Small intestine (tissue), 7 donors: Measurements from ENCODE around the gene SAXO1. TPM values are rescaled to one million over a fixed set of nuclear protein-coding genes. Genes with fewer than 3 reads are reported as not detected.

Experiments used
- DNase-seq, 2 donors: peaks; one replicate each; pipeline versions ENCODE4 v3.0.0 to v3.0.0-alpha.2; 2013
- FAIRE-seq: peaks from 2 replicates; lab custom pipeline; 2012; peaks lifted over from hg19 to GRCh38; lab: Jason Lieb, UNC
- H3K27ac ChIP-seq, 3 donors: one replicate each; pipeline ENCODE4 v1.5.1; 2013; ENCODE audit warnings: low read length in 2 of 3, mild to moderate bottlenecking in 2 of 3, control low read depth in 1 of 3, inconsistent platforms in 1 of 3, low read depth in 1 of 3, moderate library complexity in 1 of 3
- H3K27me3 ChIP-seq, 3 donors: one replicate each; pipeline ENCODE4 v1.6.1; 2013; ENCODE audit warnings: low read length in 3 of 3, inconsistent platforms in 1 of 3; ENCODE audit not compliant: control insufficient read depth in 3 of 3, insufficient read depth in 3 of 3
- H3K36me3 ChIP-seq, 3 donors: one replicate each; pipeline ENCODE4 v1.6.1; 2013; ENCODE audit warnings: low read length in 3 of 3, inconsistent platforms in 1 of 3, low read depth in 1 of 3, mild to moderate bottlenecking in 1 of 3, moderate library complexity in 1 of 3; ENCODE audit not compliant: control insufficient read depth in 3 of 3, insufficient read depth in 2 of 3
- H3K4me1 ChIP-seq, 3 donors: one replicate each; pipeline ENCODE4 v1.6.1; 2013; ENCODE audit warnings: low read length in 2 of 3, inconsistent platforms in 1 of 3, low read depth in 1 of 3, mild to moderate bottlenecking in 1 of 3, moderate library complexity in 1 of 3; ENCODE audit not compliant: control insufficient read depth in 3 of 3, insufficient read depth in 2 of 3
- H3K4me3 ChIP-seq, 3 donors: one replicate each; pipeline ENCODE4 v1.5.1; 2013; ENCODE audit warnings: low read length in 3 of 3, control low read depth in 1 of 3, inconsistent platforms in 1 of 3, low read depth in 1 of 3, mild to moderate bottlenecking in 1 of 3, moderate library complexity in 1 of 3
- H3K9me3 ChIP-seq, 2 donors: one replicate each; pipeline ENCODE4 v1.6.1; 2013; ENCODE audit warnings: low read depth in 1 of 2, low read length in 1 of 2; ENCODE audit not compliant: control insufficient read depth in 2 of 2, insufficient read depth in 1 of 2
- WGBS, 3 donors: extraction: QIAGEN DNeasy Blood & Tissue Kit; methylation state at CpG; one replicate each; pipeline ENCODE4 v1.1.7; 2013; 5-methylcytosine and 5-hydroxymethylcytosine counted together
- polyA plus RNA-seq, 4 donors: library from polyadenylated mRNA; stranded (reverse) in 3 of 4; unstranded in 1 of 4; fragments of 200-250 nt in 3 of 4; fragments of 120-200 nt in 1 of 4; gene quantifications; one replicate each; pipeline versions ENCODE4 v1.2.1 to v1.2.3, GENCODE V29; 2013
- donor health status: healthy with polysubstance abuse.
- donor health status: control.
- donor health status: control.
- donor health status: Bipolar disorder and iron deficiency.
- donor health status: healthy.

SAXO1 gene
- polyA plus RNA-seq, 4 donors, result 0.01 TPM; not detected in 2

- Histone ChIP-seq H3K36me3 (no peaks in the 10 kb centered on the region), H3K4me1 (no peaks in the 10 kb centered on the region), H3K27me3 (no peaks in the 10 kb centered on the region), H3K4me3 (no peak overlapping the region), H3K27ac (no peak overlapping the region), H3K9me3 (peaks cover 0 to 20% of the 10 kb centered on the region in 2 donors)
- WGBS, 3 donors, result 83 to 96% (median 89%) methylated on average over 2 of the region's 2 CpGs
- DNase-seq (no peak), FAIRE-seq (no peak)
Observed at GRCh38 chr9:18896531-18897179, 136.4 kb downstream of the SAXO1 start.

- Histone ChIP-seq H3K27me3 (no peaks in the 10 kb centered on the region), H3K27ac (no peak overlapping the region), H3K36me3 (no peaks in the 10 kb centered on the region), H3K4me1 (no peaks in the 10 kb centered on the region), H3K4me3 (no peak overlapping the region), H3K9me3 (peaks cover 0 to 20% of the 10 kb centered on the region in 2 donors)
- FAIRE-seq (no peak), DNase-seq (no peak)
Observed at GRCh38 chr9:18896004-18896403, 137.0 kb downstream of the SAXO1 start.

GRCh38 chr9:18893491-18893890, 139.5 kb downstream of the SAXO1 start:
- no peak for FAIRE-seq
- H3K4me1 ChIP-seq, result no peaks in the 10 kb centered on the region
- peaks cover 0 to 20% of the 10 kb centered on the region in 2 donors for H3K9me3 ChIP-seq
- H3K36me3 ChIP-seq, result no peaks in the 10 kb centered on the region
- no peaks in the 10 kb centered on the region for H3K27me3 ChIP-seq
- no peak for DNase-seq
- H3K27ac ChIP-seq, result no peak overlapping the region
- no peak overlapping the region for H3K4me3 ChIP-seq
- 86 to 100% (median 95%) methylated on average over 1 of the region's 1 CpG for WGBS, 3 donors

- H3K4me1 ChIP-seq, result no peaks in the 10 kb centered on the region
- no peaks in the 10 kb centered on the region for H3K27me3 ChIP-seq
- no peak overlapping the region for H3K4me3 ChIP-seq
- WGBS, 3 donors, result 73 to 80% (median 76%) methylated on average over 4 of the region's 4 CpGs
- H3K36me3 ChIP-seq, result no peaks in the 10 kb centered on the region
- no peak overlapping the region for H3K27ac ChIP-seq
- no peak for DNase-seq
- no peak for FAIRE-seq
- H3K9me3 ChIP-seq, result peaks cover 0 to 20% of the 10 kb centered on the region in 2 donors
Observed at GRCh38 chr9:18893046-18893445, 140.0 kb downstream of the SAXO1 start.

- DNase-seq (no peak), FAIRE-seq (no peak)
- 88 to 92% (median 89%) methylated on average over 5 of the region's 5 CpGs for WGBS, 3 donors
- Histone ChIP-seq H3K9me3 (peaks cover 0 to 16% of the 10 kb centered on the region in 2 donors), H3K4me3 (no peak overlapping the region), H3K4me1 (no peaks in the 10 kb centered on the region), H3K36me3 (no peaks in the 10 kb centered on the region), H3K27ac (no peak overlapping the region), H3K27me3 (no peaks in the 10 kb centered on the region)
Observed at GRCh38 chr9:18891946-18892670, 140.9 kb downstream of the SAXO1 start.

GRCh38 chr9:18890372-18890771, 142.6 kb downstream of the SAXO1 start:
- DNase-seq, result no peak
- Histone ChIP-seq H3K27me3 (no peaks in the 10 kb centered on the region), H3K9me3 (peaks cover 0 to 2% of the 10 kb centered on the region in 2 donors), H3K4me3 (no peak overlapping the region), H3K27ac (no peak overlapping the region), H3K36me3 (no peaks in the 10 kb centered on the region), H3K4me1 (no peaks in the 10 kb centered on the region)
- no peak for FAIRE-seq
- 27 to 56% (median 31%) methylated on average over 4 of the region's 4 CpGs for WGBS, 3 donors

- H3K36me3 ChIP-seq, result no peaks in the 10 kb centered on the region
- no peak overlapping the region for H3K27ac ChIP-seq
- FAIRE-seq (no peak), DNase-seq (no peak)
- H3K9me3 ChIP-seq, result no peaks in the 10 kb centered on the region
- no peaks in the 10 kb centered on the region for H3K4me1 ChIP-seq
- no peaks in the 10 kb centered on the region for H3K27me3 ChIP-seq
- 95 to 98% (median 97%) methylated on average over 12 of the region's 12 CpGs for WGBS, 3 donors
- H3K4me3 ChIP-seq, result no peak overlapping the region
Observed at GRCh38 chr9:18889550-18889949, 143.5 kb downstream of the SAXO1 start.

- DNase-seq (no peak), FAIRE-seq (no peak)
- Histone ChIP-seq H3K4me3 (no peak overlapping the region), H3K27ac (no peak overlapping the region), H3K9me3 (no peaks in the 10 kb centered on the region), H3K36me3 (no peaks in the 10 kb centered on the region), H3K4me1 (no peaks in the 10 kb centered on the region), H3K27me3 (no peaks in the 10 kb centered on the region)
- 68 to 89% (median 83%) methylated on average over 1 of the region's 1 CpG for WGBS, 3 donors
Observed at GRCh38 chr9:18888290-18888689, 144.7 kb downstream of the SAXO1 start.
